Measurements from ENCODE around the gene RNASE13. TPM values are rescaled to one million over a fixed set of nuclear protein-coding genes. Genes with fewer than 3 reads are reported as not detected.
A peak's percentile ranks its signal among the peaks of the same experiment; 100 is the strongest.

The RNASE13 gene
- total RNA-seq, 1 donor from 2014 or later = not detected

DNA sequence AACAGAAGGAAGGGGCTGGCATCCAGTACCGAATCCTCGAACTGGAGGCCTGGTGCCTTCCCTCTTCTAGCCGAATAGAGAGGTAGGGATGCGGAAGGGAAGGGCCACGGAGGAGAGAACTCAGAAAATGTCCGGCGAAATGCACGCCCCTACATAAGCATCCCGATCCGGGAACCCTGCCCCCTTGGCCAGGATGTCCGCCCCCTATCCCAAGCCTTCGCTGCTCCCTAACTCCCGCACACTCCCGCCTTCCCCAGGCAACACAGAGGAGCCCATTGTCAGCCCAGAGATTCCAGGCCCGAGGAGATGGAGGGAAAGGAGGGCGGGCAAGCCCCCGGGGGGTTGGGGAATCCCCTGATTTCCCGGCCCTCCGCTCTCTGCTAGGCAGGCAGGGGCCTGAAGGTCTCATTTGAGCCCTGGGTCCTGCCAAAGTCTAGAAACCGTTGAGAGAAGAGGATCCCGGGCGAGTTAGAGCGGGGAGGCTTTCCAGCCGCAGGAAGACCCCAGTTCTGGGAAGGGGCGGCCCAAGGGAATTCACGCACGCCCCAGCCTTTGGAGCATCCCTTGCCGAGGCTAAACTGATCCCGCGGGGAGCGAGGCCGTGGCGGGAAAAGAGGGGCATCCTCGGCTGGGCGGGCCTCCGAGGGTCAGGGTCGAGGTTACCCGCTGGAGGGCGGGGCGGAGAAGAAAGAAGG lies 34.9 kb upstream of the RNASE13 start:
- H3K4me3 Mint-ChIP-seq = peak overlapping the region; percentile 88
- peaks cover 7% of the 10 kb centered on the region for H3K27me3 Mint-ChIP-seq (ENCODE audit: low read depth)
- H3K9me3 Mint-ChIP-seq = no peaks in the 10 kb centered on the region
- peaks cover 31% of the 10 kb centered on the region for H3K4me1 Mint-ChIP-seq
- peaks cover 5% of the 10 kb centered on the region for H3K36me3 Mint-ChIP-seq
- TF ChIP-seq, protein P1, sequence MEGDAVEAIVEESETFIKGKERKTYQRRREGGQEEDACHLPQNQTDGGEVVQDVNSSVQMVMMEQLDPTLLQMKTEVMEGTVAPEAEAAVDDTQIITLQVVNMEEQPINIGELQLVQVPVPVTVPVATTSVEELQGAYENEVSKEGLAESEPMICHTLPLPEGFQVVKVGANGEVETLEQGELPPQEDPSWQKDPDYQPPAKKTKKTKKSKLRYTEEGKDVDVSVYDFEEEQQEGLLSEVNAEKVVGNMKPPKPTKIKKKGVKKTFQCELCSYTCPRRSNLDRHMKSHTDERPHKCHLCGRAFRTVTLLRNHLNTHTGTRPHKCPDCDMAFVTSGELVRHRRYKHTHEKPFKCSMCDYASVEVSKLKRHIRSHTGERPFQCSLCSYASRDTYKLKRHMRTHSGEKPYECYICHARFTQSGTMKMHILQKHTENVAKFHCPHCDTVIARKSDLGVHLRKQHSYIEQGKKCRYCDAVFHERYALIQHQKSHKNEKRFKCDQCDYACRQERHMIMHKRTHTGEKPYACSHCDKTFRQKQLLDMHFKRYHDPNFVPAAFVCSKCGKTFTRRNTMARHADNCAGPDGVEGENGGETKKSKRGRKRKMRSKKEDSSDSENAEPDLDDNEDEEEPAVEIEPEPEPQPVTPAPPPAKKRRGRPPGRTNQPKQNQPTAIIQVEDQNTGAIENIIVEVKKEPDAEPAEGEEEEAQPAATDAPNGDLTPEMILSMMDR (IDR thresholded peaks at IDR 0.05; ENCODE audit: unreplicated experiment) = no peak
- no peak for DNase-seq (ENCODE audit: low spot score in 2 of 2, unreplicated experiment in 2 of 2)
- peak overlapping the region; percentile 95 for H3K27ac Mint-ChIP-seq

DNA sequence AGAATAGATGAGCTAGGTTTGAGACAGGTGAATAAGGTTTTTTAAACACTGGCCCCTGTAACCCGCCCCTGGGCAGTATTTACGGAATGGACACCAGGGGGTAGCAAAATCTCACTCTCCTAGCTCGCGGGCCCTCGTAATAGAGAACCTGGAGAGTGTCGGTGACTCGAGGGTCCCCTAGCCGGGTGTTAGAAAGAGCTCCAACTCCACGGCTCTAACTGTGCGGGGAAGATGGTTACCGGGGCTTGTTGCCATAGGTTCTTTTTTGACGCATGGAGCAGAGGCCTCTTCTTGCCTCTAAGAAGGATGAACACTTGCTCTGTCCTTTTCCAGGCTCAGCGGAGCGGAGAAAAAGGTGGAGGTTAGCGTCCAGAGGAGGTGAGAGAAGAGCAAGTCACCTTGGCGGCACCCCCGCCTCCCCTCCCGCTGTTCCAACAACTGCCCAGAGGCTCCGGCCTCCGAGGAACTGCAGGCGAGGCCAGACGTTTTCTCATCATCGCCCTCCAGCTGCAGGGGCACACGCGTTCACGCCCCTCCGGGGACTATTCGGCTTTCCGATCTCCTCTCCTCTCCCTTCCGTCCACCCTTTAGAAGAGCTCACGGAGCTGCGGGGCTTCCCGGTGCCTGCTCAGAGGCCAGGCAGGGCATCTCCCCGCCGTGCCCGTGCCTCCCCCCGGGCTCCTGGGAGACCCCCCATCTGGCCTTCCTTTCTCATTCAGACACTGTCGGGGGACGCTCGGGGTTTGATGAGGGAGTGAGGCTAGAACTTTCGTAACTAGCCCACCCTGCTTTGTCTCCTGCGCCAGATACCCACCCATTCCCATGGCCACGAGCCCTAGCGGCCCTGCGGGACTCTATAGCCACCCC lies 34.1 kb upstream of the RNASE13 start:
- Mint-ChIP-seq H3K36me3 (peaks cover 5% of the 10 kb centered on the region), H3K27me3 (ENCODE audit: low read depth) (peaks cover 7% of the 10 kb centered on the region), H3K27ac (peak overlapping the region; percentile 95), H3K4me3 (peak overlapping the region; percentile 88), H3K4me1 (peaks cover 33% of the 10 kb centered on the region), H3K9me3 (no peaks in the 10 kb centered on the region)
- TF ChIP-seq, protein P1 (IDR thresholded peaks at IDR 0.05; ENCODE audit: unreplicated experiment) = peak; percentile 43
- DNase-seq (ENCODE audit: low spot score in 2 of 2, unreplicated experiment in 2 of 2) = peak in 1 of 2 experiments; percentile 58

DNA sequence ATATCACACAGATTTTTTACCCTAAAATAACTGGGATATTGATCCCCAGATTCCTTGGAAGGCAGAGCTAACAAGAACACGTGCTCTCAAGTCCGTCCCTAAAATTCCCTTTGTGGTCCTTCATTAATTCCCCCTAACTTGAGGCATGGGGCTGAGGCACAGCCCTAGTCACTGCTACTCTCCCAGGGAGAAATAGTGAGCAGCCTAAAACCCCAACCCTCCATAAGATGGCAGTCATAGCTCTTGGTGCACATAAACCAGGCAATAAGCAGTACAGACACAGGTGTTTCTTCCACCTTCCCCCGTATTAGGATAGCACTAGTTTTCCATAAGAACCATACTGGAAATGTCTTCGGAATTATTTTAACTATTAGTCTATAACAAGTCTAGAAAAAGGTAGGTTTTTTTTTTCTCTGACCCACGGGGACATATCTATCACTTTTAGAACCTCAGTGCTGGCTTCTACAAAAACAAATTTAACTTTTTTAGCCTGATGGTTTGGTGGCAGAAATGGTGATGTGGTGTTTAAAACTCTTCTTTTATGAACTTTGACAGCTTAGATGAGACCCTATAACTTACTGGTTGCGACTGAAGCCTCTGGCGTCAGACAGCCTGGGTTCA lies 32.4 kb upstream of the RNASE13 start:
- no peak for DNase-seq (ENCODE audit: low spot score in 2 of 2, unreplicated experiment in 2 of 2)
- Mint-ChIP-seq H3K4me1 (peaks cover 28% of the 10 kb centered on the region), H3K9me3 (no peaks in the 10 kb centered on the region), H3K36me3 (no peaks in the 10 kb centered on the region), H3K4me3 (no peak overlapping the region), H3K27ac (no peak overlapping the region), H3K27me3 (ENCODE audit: low read depth) (peaks cover 7% of the 10 kb centered on the region)
- TF ChIP-seq, protein P1 (IDR thresholded peaks at IDR 0.05; ENCODE audit: unreplicated experiment) = no peak

DNA sequence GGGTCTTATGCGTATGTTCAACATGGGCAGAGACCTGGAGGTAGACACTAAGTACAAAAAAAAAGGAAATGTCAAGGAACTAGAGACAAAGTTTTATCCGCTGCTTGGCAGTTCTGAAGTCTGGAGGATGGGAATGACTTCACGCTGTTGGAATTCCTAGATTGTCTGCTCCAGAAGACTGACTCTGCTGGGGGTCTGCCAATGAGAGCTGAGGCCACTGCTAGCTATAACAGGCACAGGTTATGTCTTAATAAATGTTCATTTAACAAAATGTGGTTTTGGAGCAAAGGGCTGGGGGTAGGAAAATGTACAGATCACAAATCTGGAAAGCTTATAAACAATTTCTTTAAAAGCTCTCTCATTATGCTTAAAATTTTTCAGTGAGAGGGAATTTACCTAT lies 28.9 kb upstream of the RNASE13 start:
- Mint-ChIP-seq H3K4me3 (no peak overlapping the region), H3K4me1 (peaks cover 13% of the 10 kb centered on the region), H3K36me3 (no peaks in the 10 kb centered on the region), H3K9me3 (no peaks in the 10 kb centered on the region), H3K27ac (no peak overlapping the region), H3K27me3 (ENCODE audit: low read depth) (peaks cover under 1% of the 10 kb centered on the region)
- DNase-seq (ENCODE audit: low spot score in 2 of 2, unreplicated experiment in 2 of 2) = no peak
- TF ChIP-seq, protein P1 (IDR thresholded peaks at IDR 0.05; ENCODE audit: unreplicated experiment) = no peak

DNA sequence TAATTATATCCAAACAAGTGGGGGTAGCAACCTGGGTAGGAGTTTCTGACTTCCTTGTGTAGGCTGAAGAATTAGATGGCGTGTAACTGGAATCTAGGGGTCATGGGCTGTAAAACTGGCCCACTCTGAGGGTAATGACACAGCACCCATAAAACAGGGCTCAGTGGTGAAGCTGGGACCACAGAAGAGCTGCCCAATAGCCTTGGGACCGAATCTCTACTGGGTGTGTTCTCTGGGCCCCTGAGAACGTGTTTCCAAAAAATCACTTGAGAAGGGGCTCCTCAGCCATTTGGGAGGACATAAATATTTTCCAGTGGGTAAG lies 26.7 kb upstream of the RNASE13 start:
- H3K27ac Mint-ChIP-seq = no peak overlapping the region
- peaks cover 15% of the 10 kb centered on the region for H3K4me1 Mint-ChIP-seq
- no peak for DNase-seq (ENCODE audit: low spot score in 2 of 2, unreplicated experiment in 2 of 2)
- TF ChIP-seq, protein P1 (IDR thresholded peaks at IDR 0.05; ENCODE audit: unreplicated experiment) = no peak
- no peaks in the 10 kb centered on the region for H3K9me3 Mint-ChIP-seq
- H3K36me3 Mint-ChIP-seq = no peaks in the 10 kb centered on the region
- no peak overlapping the region for H3K4me3 Mint-ChIP-seq
- H3K27me3 Mint-ChIP-seq (ENCODE audit: low read depth) = no peaks in the 10 kb centered on the region

Data from mesothelial cell of epicardium (in vitro differentiated cells).